WI38 (cell line): ENCODE results near the gene LDB3.

Source experiments
- H3K4me3 ChIP-seq: 2 replicates; pipeline ENCODE4 v1.5.1; 2011; ENCODE audit warnings: low read depth, mild to moderate bottlenecking, control low read depth, low read length
- TF ChIP-seq, protein P1 (sequence below): IDR thresholded peaks from 2 replicates; pipeline ENCODE4 v1.5.1; 2012; ENCODE audit warnings: low read depth, mild to moderate bottlenecking, control low read depth, low read length

Gene LDB3

GRCh38 chr10:86769991-86770390 is 101.7 kb downstream of the LDB3 start:
- TF ChIP-seq, protein P1, sequence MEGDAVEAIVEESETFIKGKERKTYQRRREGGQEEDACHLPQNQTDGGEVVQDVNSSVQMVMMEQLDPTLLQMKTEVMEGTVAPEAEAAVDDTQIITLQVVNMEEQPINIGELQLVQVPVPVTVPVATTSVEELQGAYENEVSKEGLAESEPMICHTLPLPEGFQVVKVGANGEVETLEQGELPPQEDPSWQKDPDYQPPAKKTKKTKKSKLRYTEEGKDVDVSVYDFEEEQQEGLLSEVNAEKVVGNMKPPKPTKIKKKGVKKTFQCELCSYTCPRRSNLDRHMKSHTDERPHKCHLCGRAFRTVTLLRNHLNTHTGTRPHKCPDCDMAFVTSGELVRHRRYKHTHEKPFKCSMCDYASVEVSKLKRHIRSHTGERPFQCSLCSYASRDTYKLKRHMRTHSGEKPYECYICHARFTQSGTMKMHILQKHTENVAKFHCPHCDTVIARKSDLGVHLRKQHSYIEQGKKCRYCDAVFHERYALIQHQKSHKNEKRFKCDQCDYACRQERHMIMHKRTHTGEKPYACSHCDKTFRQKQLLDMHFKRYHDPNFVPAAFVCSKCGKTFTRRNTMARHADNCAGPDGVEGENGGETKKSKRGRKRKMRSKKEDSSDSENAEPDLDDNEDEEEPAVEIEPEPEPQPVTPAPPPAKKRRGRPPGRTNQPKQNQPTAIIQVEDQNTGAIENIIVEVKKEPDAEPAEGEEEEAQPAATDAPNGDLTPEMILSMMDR = no peak
- H3K4me3 ChIP-seq = no peak overlapping the region

DNA sequence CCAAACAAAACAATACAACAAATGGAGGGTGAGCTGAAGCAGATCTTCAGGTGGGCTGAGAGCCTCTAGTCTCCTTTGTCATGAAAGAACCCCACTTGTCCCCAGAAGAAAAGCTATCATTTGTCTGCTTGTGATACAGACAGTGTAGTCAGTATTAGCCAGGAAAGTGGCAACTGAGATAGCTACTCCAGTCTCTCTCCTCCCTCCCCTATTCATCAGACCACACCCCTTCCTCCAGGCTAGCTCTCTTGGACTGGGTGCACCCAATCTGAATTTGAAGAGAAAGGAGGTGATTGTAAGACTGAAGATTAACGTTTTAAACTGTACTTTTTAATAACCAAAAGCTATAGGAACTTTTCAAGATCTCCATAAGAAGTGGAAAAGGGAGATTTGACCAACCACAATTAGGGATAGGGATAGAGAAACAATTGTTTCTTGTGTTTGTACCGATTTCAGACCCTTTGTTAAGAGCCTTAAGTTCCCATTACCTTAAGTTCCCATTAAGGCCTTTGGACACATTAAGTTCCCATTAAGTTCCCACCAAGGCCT is 102.2 kb downstream of the LDB3 start:
- no peak overlapping the region for H3K4me3 ChIP-seq
- TF ChIP-seq, protein P1 = no peak

GRCh38 chr10:86773498-86773897 is 105.2 kb downstream of the LDB3 start:
- TF ChIP-seq, protein P1 = no peak
- H3K4me3 ChIP-seq = no peak overlapping the region

DNA sequence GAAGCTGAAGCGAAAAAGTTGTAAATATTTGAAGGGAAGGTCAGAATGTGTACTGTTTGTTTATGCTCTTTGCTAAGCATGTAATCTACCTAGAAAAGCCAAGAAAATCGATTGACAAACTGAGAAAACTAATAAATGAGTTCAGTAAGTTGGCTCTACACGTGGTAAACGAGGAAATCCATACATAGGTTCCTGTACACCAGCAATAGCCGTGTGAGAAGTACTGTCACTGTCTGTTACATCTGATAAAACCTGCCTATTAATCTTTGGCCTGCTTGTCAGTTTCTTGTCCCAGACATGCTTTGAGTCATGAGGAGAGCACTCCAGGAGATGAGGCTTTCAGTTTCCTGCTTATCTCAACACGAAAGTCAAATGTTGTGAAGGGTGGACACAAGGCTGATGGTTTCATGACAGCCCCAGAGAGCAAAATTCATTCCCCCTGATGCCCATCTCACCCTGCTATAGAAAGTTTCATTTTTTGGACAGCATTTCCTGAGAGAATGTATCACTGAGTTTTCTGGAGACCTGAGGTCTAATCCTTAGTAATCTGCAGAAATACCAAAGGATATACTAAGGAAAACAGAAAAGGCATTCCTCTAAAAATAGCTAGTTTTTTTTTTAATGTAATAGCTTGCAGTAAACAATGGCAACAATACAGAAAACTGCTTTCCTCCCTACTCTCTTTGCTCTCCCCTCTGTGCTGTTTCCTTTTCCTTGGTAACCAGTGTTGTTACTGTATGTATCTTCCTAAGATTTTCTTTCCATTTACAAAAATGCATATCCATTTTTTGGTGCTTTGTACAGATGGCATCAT is 107.0 kb downstream of the LDB3 start:
- TF ChIP-seq, protein P1 = no peak
- H3K4me3 ChIP-seq = no peak overlapping the region

- TF ChIP-seq, protein P1 = no peak
- H3K4me3 ChIP-seq = no peak overlapping the region
Measured at GRCh38 chr10:86775870-86776180, 107.5 kb downstream of the LDB3 start.

GRCh38 chr10:86779220-86780017 is 111.1 kb downstream of the LDB3 start:
- TF ChIP-seq, protein P1 = no peak
- no peak overlapping the region for H3K4me3 ChIP-seq

- TF ChIP-seq, protein P1 = no peak
- H3K4me3 ChIP-seq = no peak overlapping the region
Measured at GRCh38 chr10:86782701-86783418, 114.5 kb downstream of the LDB3 start.
